H9 (cell line): ENCODE results near the gene EPB41L1. TPM values are rescaled to one million over a fixed set of nuclear protein-coding genes. Genes with fewer than 3 reads are reported as not detected.

Experiments used
- DNase-seq: peaks from one replicate; pipeline ENCODE4 v3.0.0-alpha.2; 2017
- H2AFZ ChIP-seq: one replicate; pipeline ENCODE4 v1.6.1; 2013; ENCODE audit warnings: mild to moderate bottlenecking, low read length, control low read depth, moderate library complexity
- H2AK5ac ChIP-seq: 2 replicates; pipeline ENCODE4 v1.6.1; 2013; ENCODE audit warnings: low read length, control low read depth, mixed read lengths; ENCODE audit not compliant: insufficient read length
- H2BK120ac ChIP-seq: one replicate; pipeline ENCODE4 v1.6.1; 2013; ENCODE audit warnings: low read depth, mild to moderate bottlenecking, low read length, control low read depth, inconsistent platforms; ENCODE audit not compliant: poor library complexity, severe bottlenecking
- H2BK12ac ChIP-seq: 2 replicates; pipeline ENCODE4 v1.6.1; 2013; ENCODE audit warnings: low read length, control low read depth, mixed read lengths, low read depth; ENCODE audit not compliant: insufficient read length
- H2BK15ac ChIP-seq: 2 replicates; pipeline ENCODE4 v1.6.1; 2013; ENCODE audit warnings: low read depth, low read length, control low read depth
- H2BK20ac ChIP-seq: one replicate; pipeline ENCODE4 v1.6.1; 2013; ENCODE audit warnings: low read depth, mild to moderate bottlenecking, low read length, control low read depth, inconsistent platforms; ENCODE audit not compliant: poor library complexity, severe bottlenecking
- H2BK5ac ChIP-seq: 2 replicates; pipeline ENCODE4 v1.6.1; 2013; ENCODE audit warnings: low read length, control low read depth, mixed read lengths; ENCODE audit not compliant: insufficient read length
- H3K14ac ChIP-seq: 2 replicates; pipeline ENCODE4 v1.6.1; 2013; ENCODE audit warnings: low read length, control low read depth; ENCODE audit not compliant: insufficient read depth
- H3K18ac ChIP-seq: 2 replicates; pipeline ENCODE4 v1.6.1; 2013; ENCODE audit warnings: low read depth, mild to moderate bottlenecking, mixed read lengths, low read length, control low read depth; ENCODE audit not compliant: insufficient read length
- H3K23ac ChIP-seq: 2 replicates; pipeline ENCODE4 v1.6.1; 2013; ENCODE audit warnings: low read length, control low read depth, mixed read lengths, low read depth; ENCODE audit not compliant: insufficient read length
- H3K23me2 ChIP-seq: 2 replicates; pipeline ENCODE4 v1.6.1; 2013; ENCODE audit warnings: low read depth, mild to moderate bottlenecking, mixed read lengths, low read length, control low read depth; ENCODE audit not compliant: insufficient read length, poor library complexity, severe bottlenecking
- H3K27ac ChIP-seq: 2 replicates; pipeline ENCODE4 v1.5.1; 2013; ENCODE audit warnings: low read length, control low read depth, mixed read lengths, low read depth; ENCODE audit not compliant: insufficient read length
- H3K27me3 ChIP-seq: 2 replicates; pipeline ENCODE4 v1.6.1; 2013; ENCODE audit warnings: low read length, control low read depth, inconsistent platforms; ENCODE audit not compliant: insufficient read depth
- H3K4ac ChIP-seq: 2 replicates; pipeline ENCODE4 v1.6.1; 2013; ENCODE audit warnings: low read depth, mild to moderate bottlenecking, control low read depth, inconsistent platforms, low read length, moderate library complexity
- H3K4me1 ChIP-seq: 2 replicates; pipeline ENCODE4 v1.6.1; 2013; ENCODE audit warnings: low read length, control low read depth, inconsistent platforms; ENCODE audit not compliant: insufficient read depth
- H3K4me2 ChIP-seq: 2 replicates; pipeline ENCODE4 v1.6.1; 2013; ENCODE audit warnings: low read length, control low read depth, mixed read lengths; ENCODE audit not compliant: insufficient read length, insufficient read depth
- H3K56ac ChIP-seq: 2 replicates; pipeline ENCODE4 v1.6.1; 2013; ENCODE audit warnings: low read depth, mild to moderate bottlenecking, mixed read lengths, low read length, control low read depth; ENCODE audit not compliant: insufficient read length
- H3K79me1 ChIP-seq: 2 replicates; pipeline ENCODE4 v1.6.1; 2013; ENCODE audit warnings: low read depth, mild to moderate bottlenecking, moderate library complexity, low read length, control low read depth, inconsistent platforms; ENCODE audit not compliant: insufficient read depth, poor library complexity, severe bottlenecking
- H3K79me2 ChIP-seq: 2 replicates; pipeline ENCODE4 v1.6.1; 2013; ENCODE audit warnings: low read length, control low read depth, inconsistent platforms; ENCODE audit not compliant: insufficient read depth
- H3K9ac ChIP-seq: 2 replicates; pipeline ENCODE4 v1.6.1; 2013; ENCODE audit warnings: low read length, control low read depth, mixed read lengths; ENCODE audit not compliant: insufficient read length; ENCODE audit errors: extremely low read depth
- H3K9me3 ChIP-seq: one replicate; pipeline ENCODE4 v1.6.1; 2013; ENCODE audit warnings: low read depth, low read length, inconsistent platforms; ENCODE audit not compliant: control insufficient read depth
- H3T11ph ChIP-seq: one replicate; pipeline ENCODE4 v1.6.1; 2013; ENCODE audit warnings: mild to moderate bottlenecking, low read length, control low read depth, inconsistent platforms
- H4K20me1 ChIP-seq: one replicate; pipeline ENCODE4 v1.6.1; 2013; ENCODE audit not compliant: control insufficient read depth, insufficient read length, insufficient read depth
- H4K5ac ChIP-seq: 2 replicates; pipeline ENCODE4 v1.6.1; 2013; ENCODE audit warnings: low read depth, mild to moderate bottlenecking, mixed read lengths, low read length, control low read depth; ENCODE audit not compliant: insufficient read length
- H4K8ac ChIP-seq: replicated peaks from 2 replicates; pipeline ENCODE4 v1.6.1; 2013; ENCODE audit warnings: low read length, control low read depth, mixed read lengths, low read depth; ENCODE audit not compliant: insufficient read length
- H4K91ac ChIP-seq: 2 replicates; pipeline ENCODE4 v1.6.1; 2013; ENCODE audit warnings: low read depth, mild to moderate bottlenecking, moderate library complexity, mixed read lengths, low read length, control low read depth; ENCODE audit not compliant: insufficient read length
- H3K27ac Mint-ChIP-seq, 3 experiments: 2 replicates in 2 of 3; 3 replicates in 1 of 3; pipeline ENCODE4 v1.8.0; 2020 to 2021; ENCODE audit warnings: mixed read lengths in 3 of 3, mild to moderate bottlenecking in 1 of 3, moderate library complexity in 1 of 3
- H3K27me3 Mint-ChIP-seq: 2 replicates; pipeline ENCODE4 v1.8.0; 2021; ENCODE audit warnings: low read depth, mild to moderate bottlenecking, moderate library complexity, mixed read lengths
- H3K36me3 Mint-ChIP-seq, 3 experiments: 2 replicates in 2 of 3; 3 replicates in 1 of 3; pipeline ENCODE4 v1.8.0; 2020 to 2021; ENCODE audit warnings: low read depth in 3 of 3, mixed read lengths in 3 of 3; ENCODE audit not compliant: insufficient read depth in 1 of 3
- H3K4me1 Mint-ChIP-seq, 2 experiments: 2 replicates each; pipeline ENCODE4 v1.8.0; 2020; ENCODE audit warnings: mixed read lengths in 2 of 2
- H3K4me3 Mint-ChIP-seq, 2 experiments: 2 replicates in 1 of 2; 3 replicates in 1 of 2; pipeline ENCODE4 v1.8.0; 2020 to 2021; ENCODE audit warnings: mild to moderate bottlenecking in 2 of 2, mixed read lengths in 2 of 2, moderate library complexity in 1 of 2
- H3K9me3 Mint-ChIP-seq, 2 experiments: 2 replicates in 1 of 2; 3 replicates in 1 of 2; pipeline ENCODE4 v1.8.0; 2020; ENCODE audit warnings: mild to moderate bottlenecking in 2 of 2, mixed read lengths in 2 of 2, moderate library complexity in 1 of 2
- WGBS: extraction: QIAGEN DNeasy Blood & Tissue Kit; methylation state at CpG from one replicate; pipeline ENCODE4 v1.1.7; 2013; ENCODE audit warnings: missing lambda C conversion rate, low lambda C conversion rate, mixed read lengths; ENCODE audit not compliant: insufficient read length; ENCODE audit errors: extremely low coverage; 5-methylcytosine and 5-hydroxymethylcytosine counted together
- total RNA-seq: library from RNA; stranded (reverse); gene quantifications from 2 replicates; pipeline ENCODE4 v1.2.1, GENCODE V29; 2021
- TF ChIP-seq, protein P1 (sequence below): fragments of 200-600 bp; sonication (generic); conservative IDR thresholded peaks from 3 replicates; pipeline ENCODE4 v1.8.0; 2021; ENCODE audit warnings: antibody characterized with exemption, mild to moderate bottlenecking

The EPB41L1 gene
- total RNA-seq, 1 experiment from 2014 or later: 31.1 TPM

DNA sequence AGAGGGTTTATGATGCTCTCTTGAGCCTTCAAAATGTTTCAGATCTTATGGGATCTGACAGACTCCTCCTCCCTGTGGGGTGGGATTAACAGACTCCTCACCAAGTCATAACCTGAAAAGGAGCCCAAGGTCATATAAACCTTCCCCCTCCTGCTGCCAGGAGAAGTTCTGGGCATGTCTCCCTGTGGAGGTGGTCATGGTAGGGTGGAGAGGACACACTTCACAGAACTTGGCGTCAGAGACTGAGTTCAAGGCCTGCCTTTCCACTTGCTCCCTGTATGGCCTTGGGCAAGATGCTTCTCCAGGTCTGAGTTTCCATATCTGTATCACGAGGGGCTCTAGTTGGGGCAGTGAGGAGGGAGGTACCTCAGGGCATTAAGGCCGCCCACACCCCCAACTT lies 49.3 kb downstream of the EPB41L1 start:
- Histone ChIP-seq H2BK12ac (no peak overlapping the region), H3K56ac (no peak overlapping the region), H3K27me3 (no peaks in the 10 kb centered on the region), H3K23ac (no peak overlapping the region), H3T11ph (no peak overlapping the region), H2AFZ (no peak overlapping the region), H3K4me1 (no peaks in the 10 kb centered on the region), H2BK15ac (no peak overlapping the region), H3K9me3 (no peaks in the 10 kb centered on the region), H4K5ac (no peak overlapping the region), H2AK5ac (no peak overlapping the region), H4K20me1 (no peaks in the 10 kb centered on the region), H3K14ac (no peak overlapping the region), H4K8ac (no peak overlapping the region), H3K79me1 (no peaks in the 10 kb centered on the region), H3K23me2 (no peaks in the 10 kb centered on the region), H4K91ac (no peak overlapping the region), H3K79me2 (no peaks in the 10 kb centered on the region), H2BK120ac (no peak overlapping the region), H3K27ac (no peak overlapping the region), H3K18ac (no peak overlapping the region), H3K4ac (no peak overlapping the region), H3K9ac (no peak overlapping the region), H3K4me2 (no peak overlapping the region), H2BK5ac (no peak overlapping the region), H2BK20ac (no peak overlapping the region)
- peaks cover 0 to 4% (median 0%) of the 10 kb centered on the region in 3 experiments; a peak in 1 of 7 replicates for H3K36me3 Mint-ChIP-seq
- DNase-seq: no peak
- WGBS: no CpG with 5 or more reads among the region's 3 CpGs
- no peaks in the 10 kb centered on the region; the same call in 1 of the 2 replicates for H3K27me3 Mint-ChIP-seq
- H3K27ac Mint-ChIP-seq: no peak overlapping the region
- H3K9me3 Mint-ChIP-seq: peaks cover 0 to 1% of the 10 kb centered on the region in 2 experiments; a peak in 1 of 5 replicates
- TF ChIP-seq, protein P1, sequence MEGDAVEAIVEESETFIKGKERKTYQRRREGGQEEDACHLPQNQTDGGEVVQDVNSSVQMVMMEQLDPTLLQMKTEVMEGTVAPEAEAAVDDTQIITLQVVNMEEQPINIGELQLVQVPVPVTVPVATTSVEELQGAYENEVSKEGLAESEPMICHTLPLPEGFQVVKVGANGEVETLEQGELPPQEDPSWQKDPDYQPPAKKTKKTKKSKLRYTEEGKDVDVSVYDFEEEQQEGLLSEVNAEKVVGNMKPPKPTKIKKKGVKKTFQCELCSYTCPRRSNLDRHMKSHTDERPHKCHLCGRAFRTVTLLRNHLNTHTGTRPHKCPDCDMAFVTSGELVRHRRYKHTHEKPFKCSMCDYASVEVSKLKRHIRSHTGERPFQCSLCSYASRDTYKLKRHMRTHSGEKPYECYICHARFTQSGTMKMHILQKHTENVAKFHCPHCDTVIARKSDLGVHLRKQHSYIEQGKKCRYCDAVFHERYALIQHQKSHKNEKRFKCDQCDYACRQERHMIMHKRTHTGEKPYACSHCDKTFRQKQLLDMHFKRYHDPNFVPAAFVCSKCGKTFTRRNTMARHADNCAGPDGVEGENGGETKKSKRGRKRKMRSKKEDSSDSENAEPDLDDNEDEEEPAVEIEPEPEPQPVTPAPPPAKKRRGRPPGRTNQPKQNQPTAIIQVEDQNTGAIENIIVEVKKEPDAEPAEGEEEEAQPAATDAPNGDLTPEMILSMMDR: no peak
- peaks cover 9 to 13% of the 10 kb centered on the region in 2 experiments for H3K4me1 Mint-ChIP-seq
- no peak overlapping the region for H3K4me3 Mint-ChIP-seq
